ENCODE data around the gene TBX15. TPM values are rescaled to one million over a fixed set of nuclear protein-coding genes. Genes with fewer than 3 reads are reported as not detected.
"Not testable (repeated sequence)": the region's sequence is repeated elsewhere in the genome, so short reads cannot be mapped to it uniquely, and the experiment has no call there.

Gene TBX15
- total and polyA plus RNA-seq, 2 experiments from 2014 or later: 38.7 to 41.7 TPM

- H4K20me1 ChIP-seq (ENCODE audit: insufficient read depth): peaks cover 15% of the 10 kb centered on the region
- WGBS, 2 experiments (ENCODE audit: low coverage in 1 of 2, low lambda C conversion rate in 2 of 2, missing lambda C conversion rate in 2 of 2): 94 to 98% methylated on average over 2 of the region's 2 CpGs
- TF ChIP-seq EZH2 (IDR thresholded peaks at IDR 0.05; ENCODE audit: insufficient read depth, poor library complexity, severe bottlenecking): no peak
- no peak for TF ChIP-seq EZH2phosphoT487 (IDR thresholded peaks at IDR 0.05; ENCODE audit: insufficient read depth, low read depth)
- in situ Hi-C loops (cut with MboI): no loop called here
- no peaks in the 10 kb centered on the region for H3K27me3 ChIP-seq (replicated peaks; ENCODE audit: insufficient read depth)
- H3K4me1 ChIP-seq (ENCODE audit: insufficient read depth): no peaks in the 10 kb centered on the region
- H3K9me3 ChIP-seq (ENCODE audit: low read depth): no peaks in the 10 kb centered on the region
- no peak overlapping the region for H3K27ac ChIP-seq
- H3K4me3 ChIP-seq: no peak overlapping the region
- no peak overlapping the region for H3K9ac ChIP-seq
- H3F3A ChIP-seq (ENCODE audit: insufficient read depth): no peaks in the 10 kb centered on the region; the same call in 1 of the 2 replicates
- peaks cover 92% of the 10 kb centered on the region for H3K36me3 ChIP-seq (ENCODE audit: low read depth)
- no peak overlapping the region for H2AFZ ChIP-seq
- H3K4me2 ChIP-seq (ENCODE audit: unreplicated experiment): no peak overlapping the region
- H3K79me2 ChIP-seq (ENCODE audit: insufficient read depth): peaks cover 58% of the 10 kb centered on the region
- DNase-seq: no peak
- H3K9me2 ChIP-seq (ENCODE audit: insufficient read depth): no peaks in the 10 kb centered on the region; the same call in 1 of the 2 replicates
Measured at GRCh38 chr1:118918940-118919259, 69.2 kb downstream of the TBX15 start.

GRCh38 chr1:118918230-118918939, 69.8 kb downstream of the TBX15 start:
- no peaks in the 10 kb centered on the region for H3K9me3 ChIP-seq (ENCODE audit: low read depth)
- H3K4me1 ChIP-seq (ENCODE audit: insufficient read depth): no peaks in the 10 kb centered on the region
- TF ChIP-seq EZH2 (IDR thresholded peaks at IDR 0.05; ENCODE audit: insufficient read depth, poor library complexity, severe bottlenecking) (no peak), EZH2phosphoT487 (IDR thresholded peaks at IDR 0.05; ENCODE audit: insufficient read depth, low read depth) (no peak)
- H3K27ac ChIP-seq: no peak overlapping the region
- H4K20me1 ChIP-seq (ENCODE audit: insufficient read depth): peaks cover 15% of the 10 kb centered on the region
- 85 to 89% methylated on average over 6 of the region's 6 CpGs for WGBS, 2 experiments (ENCODE audit: low coverage in 1 of 2, low lambda C conversion rate in 2 of 2, missing lambda C conversion rate in 2 of 2)
- no peak overlapping the region for H3K4me3 ChIP-seq
- no peak overlapping the region for H2AFZ ChIP-seq
- peaks cover 92% of the 10 kb centered on the region for H3K36me3 ChIP-seq (ENCODE audit: low read depth)
- H3F3A ChIP-seq (ENCODE audit: insufficient read depth): no peaks in the 10 kb centered on the region; the same call in 1 of the 2 replicates
- H3K9me2 ChIP-seq (ENCODE audit: insufficient read depth): no peaks in the 10 kb centered on the region; the same call in 1 of the 2 replicates
- H3K27me3 ChIP-seq (replicated peaks; ENCODE audit: insufficient read depth): no peaks in the 10 kb centered on the region
- H3K9ac ChIP-seq: no peak overlapping the region
- in situ Hi-C loops (cut with MboI): no loop called here
- DNase-seq: no peak
- peaks cover 58% of the 10 kb centered on the region for H3K79me2 ChIP-seq (ENCODE audit: insufficient read depth)
- H3K4me2 ChIP-seq (ENCODE audit: unreplicated experiment): no peak overlapping the region

- H3K4me1 ChIP-seq (ENCODE audit: insufficient read depth); H3K27me3 ChIP-seq (replicated peaks; ENCODE audit: insufficient read depth); H3K9me3 ChIP-seq (ENCODE audit: low read depth); H3K27ac ChIP-seq; H3K4me3 ChIP-seq; H3K9me2 ChIP-seq (ENCODE audit: insufficient read depth); H3K4me2 ChIP-seq (ENCODE audit: unreplicated experiment); DNase-seq; H3F3A ChIP-seq (ENCODE audit: insufficient read depth); in situ Hi-C loops (cut with MboI); H2AFZ ChIP-seq; H3K9ac ChIP-seq: not testable (repeated sequence)
- H4K20me1 ChIP-seq (ENCODE audit: insufficient read depth): peaks cover 15% of the 10 kb centered on the region
- H3K79me2 ChIP-seq (ENCODE audit: insufficient read depth): peaks cover 51% of the 10 kb centered on the region
- peaks cover 86% of the 10 kb centered on the region for H3K36me3 ChIP-seq (ENCODE audit: low read depth)
- 95 to 98% methylated on average over 4 of the region's 4 CpGs for WGBS, 2 experiments (ENCODE audit: low coverage in 1 of 2, low lambda C conversion rate in 2 of 2, missing lambda C conversion rate in 2 of 2)
Measured at GRCh38 chr1:118916346-118916745, 71.8 kb downstream of the TBX15 start.

DNA sequence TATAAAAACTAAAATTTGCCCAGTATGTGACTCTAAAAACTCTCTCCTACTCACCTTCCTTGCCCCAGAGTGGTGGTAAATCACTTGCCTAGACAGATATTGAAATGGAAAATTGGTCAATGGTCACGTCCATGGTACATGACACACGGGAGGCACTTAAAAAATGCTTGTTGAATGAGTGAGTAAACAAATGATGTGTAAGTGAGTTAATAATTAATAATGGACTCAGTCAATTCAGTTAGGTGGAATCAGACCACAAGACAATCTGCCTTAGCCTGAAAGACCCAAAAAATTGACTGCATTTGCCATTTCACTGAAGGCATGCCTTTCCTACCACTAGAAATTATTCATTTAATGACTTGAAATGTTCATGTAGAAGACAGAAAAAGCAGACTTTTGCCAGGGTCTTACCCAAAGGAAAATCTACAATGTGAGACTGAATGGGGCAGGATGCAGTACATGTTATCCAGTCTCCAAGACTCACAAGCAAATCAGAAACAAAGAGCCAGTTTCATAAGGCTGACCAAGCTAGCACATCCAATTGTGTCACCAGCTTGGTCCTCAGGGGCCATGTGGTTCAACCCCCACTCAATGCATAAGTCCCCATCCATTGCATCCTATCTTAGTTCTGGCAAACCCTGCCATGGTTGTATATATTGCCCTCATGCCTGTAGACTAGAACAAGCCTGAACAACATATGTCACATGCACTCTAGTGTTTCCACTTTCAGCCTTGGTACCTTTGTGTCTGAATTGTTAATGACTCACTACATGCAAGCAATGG, 73.6 kb downstream of the TBX15 start:
- no peak overlapping the region for H3K9ac ChIP-seq
- H3K4me1 ChIP-seq (ENCODE audit: insufficient read depth): no peaks in the 10 kb centered on the region
- peaks cover 85% of the 10 kb centered on the region for H3K36me3 ChIP-seq (ENCODE audit: low read depth)
- H3K9me3 ChIP-seq (ENCODE audit: low read depth): no peaks in the 10 kb centered on the region
- H3K9me2 ChIP-seq (ENCODE audit: insufficient read depth): no peaks in the 10 kb centered on the region
- in situ Hi-C loops (cut with MboI): no loop called here
- H3K27ac ChIP-seq: no peak overlapping the region
- 80 to 90% methylated on average over 2 of the region's 2 CpGs for WGBS, 2 experiments (ENCODE audit: low coverage in 1 of 2, low lambda C conversion rate in 2 of 2, missing lambda C conversion rate in 2 of 2)
- no peak for DNase-seq
- no peaks in the 10 kb centered on the region for H3K27me3 ChIP-seq (replicated peaks; ENCODE audit: insufficient read depth)
- peaks cover 34% of the 10 kb centered on the region for H3K79me2 ChIP-seq (ENCODE audit: insufficient read depth)
- no peak overlapping the region for H3K4me3 ChIP-seq
- H4K20me1 ChIP-seq (ENCODE audit: insufficient read depth): peaks cover 7% of the 10 kb centered on the region; the same call in 1 of the 2 replicates
- no peaks in the 10 kb centered on the region for H3F3A ChIP-seq (ENCODE audit: insufficient read depth)
- no peak overlapping the region for H3K4me2 ChIP-seq (ENCODE audit: unreplicated experiment)
- no peak overlapping the region for H2AFZ ChIP-seq
- TF ChIP-seq EZH2 (IDR thresholded peaks at IDR 0.05; ENCODE audit: insufficient read depth, poor library complexity, severe bottlenecking) (no peak), EZH2phosphoT487 (IDR thresholded peaks at IDR 0.05; ENCODE audit: insufficient read depth, low read depth) (no peak)

All from GM23248 (cell line).